GM18519 (cell line): Measurements from ENCODE around the gene CCNY.

Experiments
- ATAC-seq: cut with Tn5 transposase; IDR thresholded peaks from one replicate; pipeline ENCODE4 v1.9.1; 2021; ENCODE audit warnings: mild to moderate bottlenecking, moderate library complexity; ENCODE audit not compliant: unreplicated experiment, low FRiP score

CCNY gene

DNA sequence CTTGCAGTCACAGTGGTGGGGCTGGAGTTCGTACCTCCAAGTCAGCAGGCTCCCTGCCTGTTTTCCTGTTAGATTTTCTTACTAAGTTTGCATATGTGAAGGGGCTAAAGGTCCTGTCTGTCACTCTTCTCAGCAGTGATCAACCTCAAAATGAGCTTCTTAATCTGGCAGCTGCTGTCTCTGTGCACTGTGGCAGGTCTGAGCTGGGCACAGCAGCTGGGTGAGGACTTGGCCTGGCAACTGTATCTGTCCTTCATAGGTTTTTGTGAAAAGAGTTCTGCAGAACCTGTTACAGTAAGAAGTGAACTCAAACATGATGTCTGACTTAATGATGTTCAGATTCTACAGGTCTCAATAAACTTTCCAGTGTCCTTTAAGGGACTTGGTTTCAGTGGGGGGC, 237.5 kb downstream of the CCNY start:
- ATAC-seq: no peak

DNA sequence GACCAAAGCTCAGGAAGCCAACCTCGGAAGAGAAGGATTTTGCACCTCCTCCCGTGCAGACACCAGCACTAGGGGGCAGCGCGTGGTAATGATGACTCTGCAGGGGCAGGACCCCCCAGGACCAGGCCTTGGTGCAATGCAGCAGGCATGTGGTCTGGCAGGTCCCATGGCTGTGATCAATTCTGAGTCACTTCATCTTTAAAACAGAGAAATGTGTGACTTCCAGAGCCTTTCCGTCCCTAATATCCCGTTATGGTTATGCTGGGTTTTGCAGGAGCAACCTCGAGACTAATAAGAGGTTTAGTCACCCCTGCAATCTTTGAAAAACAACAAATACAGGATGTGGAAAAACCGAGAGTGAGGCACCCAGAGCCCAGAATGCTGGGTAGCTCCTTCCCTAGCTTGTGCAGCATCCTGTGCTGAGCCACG, 238.6 kb downstream of the CCNY start:
- ATAC-seq: no peak

DNA sequence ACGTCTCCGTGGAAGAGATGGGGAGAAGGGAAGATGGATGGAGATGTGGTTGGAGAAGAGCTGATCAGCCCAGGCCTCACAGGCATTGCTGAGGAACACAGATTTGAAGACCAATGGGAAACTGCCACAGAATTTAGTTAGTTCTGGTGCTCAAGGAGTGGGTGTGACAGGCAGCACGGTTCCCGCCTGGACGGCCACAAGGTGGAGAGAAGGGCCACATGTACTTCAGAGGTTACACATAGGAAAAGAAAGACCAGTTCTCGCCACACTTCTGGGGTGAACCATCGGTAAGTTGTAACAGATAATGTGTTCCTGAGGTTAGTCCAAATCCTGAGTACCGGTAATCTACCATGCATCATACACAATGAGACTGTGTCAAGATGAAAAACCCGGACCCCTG, 239.3 kb downstream of the CCNY start:
- no peak for ATAC-seq

DNA sequence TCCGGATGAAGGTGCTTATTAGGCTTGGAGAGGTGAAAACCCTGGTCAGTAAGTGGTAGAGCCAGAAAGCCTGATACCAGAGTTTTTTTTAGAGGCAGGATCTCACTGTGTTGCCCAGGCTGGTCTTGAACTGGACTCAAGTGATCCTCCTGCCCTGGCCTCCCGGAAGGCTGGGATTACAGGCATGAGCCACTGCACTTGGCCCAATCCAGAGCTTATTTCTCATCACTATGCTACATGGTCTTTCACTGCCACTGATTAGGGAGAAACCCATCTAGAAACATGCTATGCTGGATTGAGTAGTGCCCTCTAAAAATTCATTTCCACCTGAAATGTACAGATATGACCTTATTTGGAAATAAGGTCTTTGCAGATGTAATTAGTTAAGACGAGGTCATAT, 240.4 kb downstream of the CCNY start:
- no peak for ATAC-seq

DNA sequence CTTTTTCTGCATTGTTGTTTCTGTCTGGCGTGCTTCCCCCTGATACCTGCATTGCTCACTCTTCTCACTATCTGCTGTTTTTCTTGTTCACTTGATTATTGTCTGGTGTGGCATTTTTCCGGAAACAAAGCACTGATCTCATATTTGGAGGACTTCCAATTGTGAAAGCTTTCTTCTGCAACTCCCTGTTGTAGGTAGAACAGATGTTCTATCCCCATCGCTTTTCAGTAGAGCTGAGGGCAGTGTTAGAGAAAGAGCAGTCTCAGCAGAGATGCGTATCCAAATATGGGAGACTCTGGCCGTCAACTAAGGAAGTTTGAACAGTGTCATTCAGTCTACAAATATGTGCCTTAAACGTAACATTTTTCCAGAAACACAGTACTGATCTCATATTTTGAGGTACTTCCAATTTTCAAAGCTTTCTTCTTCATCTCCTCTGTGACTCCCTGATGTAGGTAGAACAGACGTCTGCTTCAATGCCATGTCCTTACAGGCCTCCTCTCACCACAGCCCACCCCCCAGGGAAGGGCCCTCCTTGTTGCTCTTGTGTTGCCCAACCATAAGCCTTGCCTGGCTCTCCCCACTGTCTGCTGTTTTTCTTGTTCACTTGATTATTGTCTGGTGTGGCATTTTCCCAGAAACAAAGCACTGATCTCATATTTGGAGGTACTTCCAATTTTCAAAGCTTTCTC, 241.8 kb downstream of the CCNY start:
- ATAC-seq: no peak

DNA sequence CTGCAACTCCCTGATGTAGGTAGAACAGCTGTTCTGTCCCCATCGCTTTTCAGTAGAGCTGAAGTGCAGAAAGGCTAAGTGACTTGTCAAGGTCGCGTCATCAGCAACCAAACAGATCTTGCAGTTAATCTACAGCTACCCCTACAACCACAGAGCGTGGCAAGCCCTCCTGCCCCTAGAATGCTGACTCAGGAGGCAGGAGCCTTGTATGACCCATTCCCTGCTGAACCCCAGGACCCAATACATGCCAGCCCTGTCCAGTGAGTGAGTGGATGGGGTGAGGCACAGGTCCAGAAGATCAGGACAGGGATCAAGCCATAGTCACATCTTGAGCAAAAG, 242.3 kb downstream of the CCNY start:
- no peak for ATAC-seq

DNA sequence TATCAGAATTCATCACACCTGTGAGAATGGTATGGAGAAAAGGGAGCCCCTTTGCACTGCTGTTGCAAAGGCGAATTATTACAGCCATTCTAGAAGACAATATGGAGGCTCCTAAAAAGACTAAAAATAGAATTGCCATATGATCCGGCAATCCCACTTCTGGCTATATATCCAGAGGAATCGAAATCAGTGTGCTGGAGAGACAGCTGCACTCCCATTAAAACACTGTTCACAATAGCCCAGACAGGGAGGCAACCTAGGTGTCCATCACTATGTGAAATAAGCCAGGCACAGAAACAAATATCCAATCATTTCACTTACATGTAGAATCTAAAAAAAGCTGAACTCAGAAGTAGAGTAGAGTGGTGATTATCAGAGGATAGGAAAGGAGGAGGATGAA, 242.8 kb downstream of the CCNY start:
- no peak for ATAC-seq

DNA sequence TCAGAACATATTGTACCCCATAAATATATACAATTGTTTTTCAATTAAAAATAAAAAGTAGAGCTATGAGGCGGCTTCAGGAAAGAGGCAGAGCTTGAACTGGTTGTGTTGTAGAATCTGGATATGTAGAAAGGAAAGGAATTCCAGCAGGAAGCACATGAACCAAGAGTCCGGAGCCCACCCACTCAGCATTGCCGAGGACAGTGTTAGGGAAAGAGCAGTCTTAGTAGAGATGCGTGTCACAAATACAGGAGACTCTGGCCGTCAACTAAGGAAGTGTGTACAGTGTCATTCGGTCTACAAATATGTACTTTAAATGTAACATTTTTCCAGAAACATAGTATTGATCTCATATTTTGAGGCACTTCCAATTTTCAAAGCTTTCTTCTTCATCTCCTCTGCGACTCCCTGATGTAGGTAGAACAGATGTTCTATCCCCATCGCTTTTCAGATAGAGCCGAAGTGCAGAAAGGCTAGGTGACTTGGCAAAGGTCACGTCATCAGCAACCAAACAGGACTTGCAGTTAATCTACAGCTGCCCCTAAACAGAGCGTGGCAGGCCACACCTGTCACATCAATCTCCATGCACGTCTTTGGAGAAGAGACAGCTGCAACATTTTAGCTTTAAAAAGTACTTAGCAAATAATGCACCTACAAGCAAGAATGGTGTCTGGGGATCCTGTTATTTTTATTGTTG, 243.6 kb downstream of the CCNY start:
- no peak for ATAC-seq

DNA sequence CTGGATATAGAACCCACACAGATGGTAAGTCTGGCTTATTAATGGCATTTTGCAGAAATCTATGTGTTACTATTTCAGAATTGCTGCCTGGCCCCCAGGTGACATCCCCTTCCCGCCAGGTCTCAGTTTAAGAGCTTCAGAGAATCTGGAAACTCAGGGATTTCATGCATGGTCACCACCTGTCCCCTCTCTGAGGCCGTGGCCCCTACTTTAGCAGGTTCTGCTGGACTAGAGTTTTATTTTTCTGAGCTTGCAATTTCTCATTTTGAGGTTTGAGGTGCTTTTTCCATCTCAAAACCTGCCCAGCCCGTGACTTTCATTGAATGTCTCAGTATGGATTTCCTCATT, 244.1 kb downstream of the CCNY start:
- ATAC-seq: no peak

DNA sequence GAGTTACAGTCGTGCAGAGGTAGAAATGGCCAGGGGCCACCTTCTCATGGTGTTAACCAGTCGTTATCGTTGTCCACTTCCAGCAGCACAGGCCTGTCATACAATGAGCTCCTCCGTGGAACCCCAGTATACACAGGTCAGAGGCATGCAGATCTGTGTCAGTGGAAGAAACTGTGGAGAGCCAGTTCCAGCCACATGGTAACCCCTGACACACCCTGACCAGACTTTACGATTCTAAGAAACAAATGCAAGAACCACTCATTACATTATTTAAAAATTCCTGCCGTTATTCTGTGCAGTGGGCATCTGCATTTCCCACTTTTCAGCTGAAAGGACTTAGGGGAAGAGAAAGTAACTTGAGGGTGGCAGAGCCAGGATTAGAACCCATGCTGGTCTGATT, 245.3 kb downstream of the CCNY start:
- no peak for ATAC-seq

DNA sequence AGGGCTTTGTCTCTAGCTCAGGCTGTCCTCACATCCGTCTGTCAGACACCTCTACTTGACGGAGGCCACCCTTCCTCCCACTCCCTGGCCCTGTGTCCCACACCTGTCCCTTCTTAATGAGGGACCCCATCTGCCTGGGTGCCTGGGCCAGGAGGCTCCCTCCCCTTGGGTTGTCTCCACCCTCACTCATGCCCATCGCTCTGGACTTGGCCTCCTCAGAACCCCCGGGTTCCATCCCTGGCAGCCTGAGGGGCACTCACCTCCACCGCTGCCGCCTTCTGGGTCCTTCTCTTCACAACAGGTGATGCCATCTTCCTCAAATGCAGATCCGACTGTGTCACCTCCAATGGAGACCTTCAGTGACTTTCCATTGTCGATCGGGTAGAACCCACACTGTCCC, 248.6 kb downstream of the CCNY start:
- ATAC-seq: no peak

DNA sequence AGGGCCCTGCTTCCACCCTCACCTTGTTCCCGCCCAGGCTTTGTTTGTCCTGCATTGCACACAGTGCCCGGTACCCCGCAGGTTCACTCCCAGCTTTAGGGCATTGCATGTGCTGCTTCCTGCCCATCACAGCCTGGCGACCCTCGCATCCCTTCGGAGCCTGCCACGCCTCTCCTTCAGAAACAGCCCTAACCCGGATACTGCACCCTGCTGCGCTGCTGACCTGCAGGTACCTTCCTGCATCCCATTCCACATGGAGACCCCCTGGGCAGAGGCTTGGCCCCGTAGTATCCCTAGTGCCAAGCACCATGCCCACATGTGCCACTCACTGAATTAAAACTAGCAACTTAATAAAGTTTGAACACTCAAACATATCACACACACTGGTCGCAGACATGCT, 249.0 kb downstream of the CCNY start:
- no peak for ATAC-seq

DNA sequence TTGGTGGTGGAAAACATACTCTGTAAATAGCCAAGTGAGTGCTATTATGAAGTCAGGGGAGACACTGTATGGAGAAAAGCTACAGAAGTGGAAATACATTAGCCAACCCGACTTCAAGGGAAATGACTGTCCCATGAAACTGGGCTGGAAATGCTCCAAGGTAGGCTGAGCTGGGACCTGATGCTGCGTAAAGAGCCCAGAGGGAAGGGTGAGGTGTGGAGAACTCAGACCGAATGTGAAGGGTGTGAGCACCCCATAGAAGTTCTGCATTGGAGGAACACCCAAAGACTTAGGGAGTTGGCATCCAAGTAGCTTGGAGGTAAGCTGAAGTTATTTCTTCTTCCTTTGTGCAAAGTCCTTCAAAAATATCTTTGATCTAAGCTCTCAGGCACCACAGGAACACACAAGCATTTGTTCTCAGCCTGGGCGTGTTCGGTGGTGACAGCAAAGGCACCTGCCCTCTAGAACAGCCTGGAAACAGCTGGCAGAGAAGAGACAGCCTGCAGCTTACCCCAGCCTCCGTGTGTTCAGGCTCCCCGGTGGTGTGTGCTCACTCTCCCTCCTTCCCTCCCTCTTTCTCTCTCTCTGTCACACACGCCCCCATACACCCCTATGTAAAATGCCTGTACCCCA, 249.7 kb downstream of the CCNY start:
- no peak for ATAC-seq

DNA sequence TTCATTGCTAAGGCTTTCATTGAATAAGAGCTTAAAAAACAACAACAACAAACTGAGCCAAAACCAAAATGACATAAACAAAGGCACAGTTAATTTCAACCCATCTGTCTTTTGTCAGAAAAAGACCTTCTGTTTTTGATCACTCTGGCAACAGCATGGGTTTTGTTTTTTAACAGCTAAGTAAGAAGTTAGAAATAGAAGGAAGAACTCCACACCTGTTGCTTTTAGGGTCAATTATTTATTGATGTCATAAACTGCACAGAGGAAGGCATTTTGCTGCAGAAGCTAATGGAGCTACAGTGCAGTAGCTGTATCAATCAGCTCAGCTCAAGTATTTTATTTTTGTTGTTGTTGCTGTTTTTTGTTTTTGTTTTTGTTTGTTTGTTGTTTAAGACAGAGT, 252.5 kb downstream of the CCNY start:
- no peak for ATAC-seq

DNA sequence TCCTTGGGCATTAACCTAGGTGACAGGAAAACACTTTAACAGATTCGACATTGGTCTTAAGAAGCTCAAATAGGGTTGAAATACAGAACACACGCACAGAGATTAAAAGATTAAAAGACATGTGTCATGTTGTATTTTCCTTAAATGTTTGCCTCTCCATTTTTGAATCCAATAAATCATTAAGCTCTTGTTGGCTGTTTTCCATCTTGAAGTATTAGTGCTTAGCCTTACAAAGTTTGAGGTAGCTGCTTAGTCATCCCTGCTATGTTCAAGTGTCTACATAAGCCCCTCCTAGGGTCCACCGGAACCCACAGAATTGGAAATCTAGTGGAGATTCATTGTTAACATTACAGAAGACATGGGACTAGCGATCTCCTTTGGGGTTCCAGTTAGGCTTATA, 256.1 kb downstream of the CCNY start:
- ATAC-seq: no peak

DNA sequence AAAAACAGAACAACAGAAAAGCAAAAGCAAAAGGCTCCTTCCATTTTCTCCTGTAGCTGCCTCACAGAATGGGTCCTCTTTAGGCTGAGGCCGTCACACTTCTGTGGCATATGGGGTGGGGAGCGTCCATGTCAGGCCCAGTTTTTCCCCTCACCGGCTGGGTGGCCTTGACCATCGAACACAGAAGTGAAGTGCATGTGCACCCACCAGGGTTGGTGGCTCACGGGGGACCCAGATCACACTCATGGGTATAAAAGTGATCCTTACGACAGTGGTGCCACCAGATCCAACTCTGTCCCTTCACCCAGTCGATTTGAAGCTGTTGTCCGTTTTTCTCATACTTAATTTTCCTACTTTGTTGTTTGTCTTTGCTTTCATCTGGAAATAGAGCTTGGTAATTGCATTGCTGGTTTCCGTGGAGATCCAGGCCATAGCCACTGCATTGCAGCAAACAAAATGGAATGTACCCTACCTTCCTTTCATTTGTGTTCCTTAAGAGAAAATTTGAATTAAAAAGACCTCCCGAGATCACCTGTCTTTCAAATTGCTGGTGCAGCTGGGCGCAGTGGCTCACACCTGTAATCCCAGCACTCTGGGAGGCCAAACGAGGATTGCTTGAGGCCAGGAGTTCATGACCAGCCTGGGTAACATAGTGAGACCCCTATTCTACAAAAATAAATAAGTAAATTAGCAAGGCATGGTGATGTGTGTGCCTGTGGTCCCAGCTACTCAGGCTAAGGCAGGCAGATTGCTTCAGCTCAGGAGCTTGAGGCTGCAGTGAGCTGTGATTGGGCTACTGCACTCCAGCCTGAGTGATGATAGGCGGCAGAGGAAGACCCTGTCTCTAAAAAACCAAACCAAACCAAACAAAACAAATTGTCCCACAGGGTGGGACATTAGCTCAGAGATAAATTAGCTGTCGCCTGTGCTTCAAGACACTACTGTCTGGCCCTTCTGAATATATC, 258.1 kb downstream of the CCNY start:
- no peak for ATAC-seq

DNA sequence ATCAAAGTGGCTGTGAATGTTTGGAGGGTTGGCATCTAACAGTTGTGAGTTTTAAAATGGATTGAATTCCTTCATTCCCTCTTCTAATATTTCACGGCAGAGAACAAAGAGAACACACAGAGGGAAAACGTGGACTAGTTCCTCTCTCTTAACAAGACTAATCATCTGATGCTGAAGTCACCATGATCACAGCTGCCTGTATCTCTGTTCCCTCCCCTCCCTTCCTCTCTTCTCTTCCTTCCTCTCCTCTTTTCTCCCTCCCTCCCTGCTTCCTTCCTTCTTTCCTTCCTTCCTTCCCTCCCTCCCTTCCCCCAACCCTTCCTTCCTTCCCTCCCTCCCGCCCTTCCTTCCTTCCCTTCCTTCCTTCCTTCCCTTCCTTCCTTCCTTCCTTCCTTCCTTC, 258.8 kb downstream of the CCNY start:
- no peak for ATAC-seq

DNA sequence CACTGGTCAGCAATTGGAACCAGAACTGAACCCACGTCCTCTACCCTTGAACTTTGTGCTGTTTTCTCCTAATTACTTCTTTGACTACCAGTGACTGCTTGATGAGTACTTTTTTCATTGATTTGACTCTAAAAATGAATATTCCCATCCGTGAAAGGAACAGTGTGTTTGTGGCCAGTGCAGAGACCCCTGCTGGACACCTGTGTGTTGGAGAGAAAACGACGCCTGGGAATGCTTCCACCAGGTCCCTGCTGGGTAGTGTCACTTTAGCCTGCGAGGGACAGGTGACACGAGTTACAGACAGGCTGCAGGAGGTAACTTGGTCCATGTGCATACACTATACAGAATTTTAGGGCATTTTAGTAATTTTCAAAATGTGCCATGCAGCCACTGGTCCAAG, 262.1 kb downstream of the CCNY start:
- no peak for ATAC-seq

DNA sequence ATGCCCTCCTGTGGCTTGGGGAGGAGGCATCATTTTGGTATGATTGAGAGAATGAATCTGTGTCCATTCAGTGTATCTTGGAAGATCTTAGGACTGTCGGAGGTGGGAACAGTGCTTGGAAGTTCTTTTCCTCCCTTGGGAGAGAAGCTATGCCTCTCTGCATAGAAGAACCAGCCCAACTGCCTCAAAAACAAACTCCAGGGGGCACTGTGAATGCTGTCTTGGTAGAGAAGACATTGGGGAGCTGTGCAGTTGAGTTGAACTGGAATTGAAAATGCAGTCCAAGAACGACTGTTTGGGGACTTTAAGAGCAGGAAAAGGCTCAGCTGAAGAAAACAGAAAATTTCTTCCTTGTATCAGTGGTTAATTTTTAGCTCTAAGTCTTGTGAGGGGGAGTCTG, 263.9 kb downstream of the CCNY start:
- no peak for ATAC-seq

DNA sequence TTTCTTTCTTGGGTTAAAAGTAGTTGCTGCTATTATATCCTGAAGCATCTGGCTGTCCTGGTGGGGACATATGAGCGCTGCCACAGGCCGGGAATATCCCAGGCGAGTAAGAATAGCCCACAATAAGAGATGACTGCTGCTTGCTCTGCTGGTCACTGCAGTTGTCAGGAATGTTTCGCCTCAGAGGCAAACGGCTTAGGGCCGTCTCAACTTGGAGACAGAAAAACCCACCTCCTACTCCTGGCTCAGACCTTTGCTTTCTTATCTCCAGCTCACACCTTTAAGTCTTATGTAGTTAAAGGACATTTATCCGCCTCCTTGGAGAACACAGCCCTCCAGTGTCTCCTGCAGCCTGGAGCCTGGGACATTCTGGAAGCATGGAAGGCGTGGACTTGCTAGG, 268.9 kb downstream of the CCNY start, which contains the start of gene GJD4:
TSS of gene GJD4 (plus strand) at position 151 of the 400 bp plus-strand sequence. CDS start at position 378, 227 bp downstream.
- no peak for ATAC-seq

DNA sequence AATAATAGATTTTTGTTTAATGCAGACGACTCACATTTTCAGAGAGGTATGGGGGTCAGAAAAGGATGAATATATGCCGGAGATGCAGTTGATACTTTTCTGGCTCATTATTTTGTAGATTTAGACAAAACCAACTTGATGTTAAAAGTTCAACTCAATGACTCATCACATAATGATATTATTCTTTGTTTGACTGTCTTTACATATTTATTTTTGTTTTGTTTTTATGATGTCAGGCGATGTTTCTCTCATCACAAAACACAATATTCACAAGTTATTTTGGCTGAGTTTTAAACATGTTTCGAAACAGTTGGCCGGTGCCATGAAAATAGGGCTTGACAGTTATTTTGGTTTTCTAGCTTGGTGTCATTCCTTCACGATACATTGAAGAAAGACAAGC, 270.1 kb downstream of the CCNY start:
- no peak for ATAC-seq
